K562 (cell line): Measurements from ENCODE around the gene ATAD3C. TPM values are rescaled to one million over a fixed set of nuclear protein-coding genes. Genes with fewer than 3 reads are reported as not detected.

Experiments
- ESRRB ChIP-seq: fragments of 250-450 bp; sonication (Bioruptor Pico); IDR thresholded peaks from 2 replicates; pipeline ENCODE4 v1.5.0; 2020; ENCODE audit warnings: mild to moderate bottlenecking, moderate library complexity, borderline replicate concordance
- EWSR1 ChIP-seq: fragments of 450-650 bp; IDR thresholded peaks from 2 replicates; pipeline ENCODE4 v1.6.1; 2018; ENCODE audit warnings: borderline replicate concordance, mild to moderate bottlenecking, low read depth, moderate library complexity; ENCODE audit not compliant: partially characterized antibody
- FUS ChIP-seq: fragments of 200-400 bp; formaldehyde crosslinking; optimal IDR thresholded peaks from 2 replicates; pipeline ENCODE3; 2017; ENCODE audit warnings: low read depth, low read length
- KAT7 ChIP-seq: sonication (generic); formaldehyde crosslinking; IDR thresholded peaks from 2 replicates; pipeline ENCODE4 v1.8.0; 2022; ENCODE audit warnings: missing genetic modification reagents, mild to moderate bottlenecking, borderline replicate concordance
- MTA2 ChIP-seq: fragments of 450-650 bp; IDR thresholded peaks from 2 replicates; pipeline ENCODE4 v1.6.1; 2016; ENCODE audit warnings: low read depth
- PTBP1 ChIP-seq: fragments of 200-400 bp; formaldehyde crosslinking; IDR thresholded peaks from 2 replicates; pipeline ENCODE4 v1.6.1; 2017; ENCODE audit warnings: low read depth, low read length
- RERE ChIP-seq: sonication (generic); formaldehyde crosslinking; IDR thresholded peaks from 2 replicates; pipeline ENCODE4 v1.8.0; 2023; ENCODE audit warnings: missing genetic modification reagents, mild to moderate bottlenecking, borderline replicate concordance
- SREBF2 ChIP-seq: sonication (generic); formaldehyde crosslinking; IDR thresholded peaks from 2 replicates; pipeline ENCODE4 v1.4.0; 2020; ENCODE audit warnings: mild to moderate bottlenecking, missing genetic modification reagents
- SRSF1 ChIP-seq: fragments of 200-400 bp; formaldehyde crosslinking; IDR thresholded peaks from 2 replicates; pipeline ENCODE4 v1.6.1; 2017; ENCODE audit warnings: mild to moderate bottlenecking, low read depth, low read length, moderate library complexity
- U2AF1 ChIP-seq: fragments of 200-400 bp; formaldehyde crosslinking; optimal IDR thresholded peaks from 2 replicates; pipeline ENCODE3; 2017; ENCODE audit warnings: mild to moderate bottlenecking, low read depth, low read length, moderate library complexity
- ZBTB11 ChIP-seq, 3 experiments: fragments of 200-800 bp in 1 of 3; fragments of 250-450 bp in 1 of 3; fragments of 450-650 bp in 1 of 3; sonication (Bioruptor Pico) in 1 of 3; sonication (Bioruptor generic) in 1 of 3; formaldehyde crosslinking in 1 of 3; IDR thresholded peaks; 2 replicates each; pipeline versions ENCODE4 v1.6.1 to v1.8.0; 2016 to 2022; ENCODE audit warnings: mild to moderate bottlenecking in 2 of 3, missing genetic modification characterization in 2 of 3, missing compliant biosample characterization in 1 of 3, moderate library complexity in 1 of 3
- ZC3H4 ChIP-seq: sonication (generic); formaldehyde crosslinking; IDR thresholded peaks from 2 replicates; pipeline ENCODE4 v1.9.0; 2021; ENCODE audit warnings: missing genetic modification reagents, borderline replicate concordance
- ZNF121 ChIP-seq: sonication (generic); formaldehyde crosslinking; conservative IDR thresholded peaks from 2 replicates; pipeline ENCODE4 v1.8.0; 2022; ENCODE audit warnings: missing genetic modification reagents
- ZNF23 ChIP-seq: fragments of 250-450 bp; sonication (Bioruptor Pico); IDR thresholded peaks from 2 replicates; pipeline ENCODE4 v1.4.0; 2020; ENCODE audit warnings: mild to moderate bottlenecking
- ZNF316 ChIP-seq: fragments of 450-650 bp; IDR thresholded peaks from 2 replicates; pipeline ENCODE4 v1.6.1; 2016
- ZNF398 ChIP-seq: fragments of 250-450 bp; sonication (Bioruptor Pico); IDR thresholded peaks from 2 replicates; pipeline ENCODE4 v1.8.0; 2021; ENCODE audit warnings: moderate library complexity, mild to moderate bottlenecking, inconsistent platforms
- ZNF589 ChIP-seq: fragments of 200-800 bp; sonication (Bioruptor generic); IDR thresholded peaks from 2 replicates; pipeline ENCODE4 v1.6.1; 2016; ENCODE audit warnings: low read depth, missing genetic modification characterization, missing compliant biosample characterization
- polyA plus RNA-seq, 8 experiments: library from polyadenylated mRNA; depleted of rRNA in 4 of 8; stranded (reverse) in 5 of 8; unstranded in 3 of 8; fragments of >200 nt; fragmentation: Nextera tagmentation in 2 of 8; fragmentation: Illumina TruSeq in 1 of 8; extraction: Ambion mirVana in 2 of 8; extraction: Trizol in 1 of 8; gene quantifications; 2 replicates each; pipeline versions ENCODE4 v1.2.1 to v1.2.3, GENCODE V29; 2011 to 2014; ENCODE audit warnings: inconsistent platforms in 1 of 8, missing spikeins in 1 of 8
- total RNA-seq, 7 experiments: library from RNA; depleted of rRNA in 6 of 7; stranded (reverse); fragments of >200 nt in 6 of 7; fragmentation: Illumina TruSeq in 2 of 7; extraction: Trizol in 2 of 7; gene quantifications; 2 replicates each; pipeline versions ENCODE4 v1.2.1 to v1.2.3, GENCODE V29; 2011 to 2021; ENCODE audit warnings: low replicate concordance in 1 of 7

The ATAD3C gene
- total and polyA plus RNA-seq, 9 of the 15 experiments (the other 6 are each of a cell fraction or from before 2014, with no cell fraction given) = 0.03 to 0.18 TPM; not detected in 7

- TF ChIP-seq RERE (CRISPR knock-in tag) (no peak), KAT7 (CRISPR knock-in tag) (peak; percentile 65), PTBP1 (0 out of 2 replicates have a peak, but pooled peaks have one; percentile 79), ZNF23 (CRISPR knock-in tag) (no peak), ZNF589 (CRISPR knock-in tag) (no peak), ZC3H4 (CRISPR knock-in tag) (peak; percentile 51; the same call in 1 of the 2 replicates), ESRRB (no peak), ZNF398 (CRISPR knock-in tag) (no peak), SRSF1 (no peak), U2AF1 (no peak), ZBTB11 (CRISPR knock-in tag; IDR thresholded peaks at IDR 0.05) (no peak), FUS (no peak), ZNF316 (no peak), ZNF121 (CRISPR knock-in tag) (peak; percentile 90), MTA2 (no peak), EWSR1 (no peak), SREBF2 (CRISPR knock-in tag) (no peak)
These were observed 41.7 kb upstream of the ATAD3C start (continued) for GRCh38 chr1:1407636-1408318.
